Transverse colon (tissue), 4 donors: Measurements from ENCODE around the gene C12orf42.

Source experiments
- CTCF ChIP-seq, 5 experiments: fragments of 200-600 bp in 3 of 5; fragments of 450-650 bp in 2 of 5; sonication (generic) in 3 of 5; IDR thresholded peaks; 1 replicate in 2 of 5; 2 replicates in 3 of 5; pipeline ENCODE4 v1.5.1; 2016 to 2017; ENCODE audit warnings: antibody characterized with exemption in 5 of 5, inconsistent platforms in 3 of 5, mild to moderate bottlenecking in 2 of 5, moderate library complexity in 1 of 5
- EP300 ChIP-seq: sonication (generic); formaldehyde crosslinking; IDR thresholded peaks from one replicate; pipeline ENCODE4 v1.6.1; 2017; ENCODE audit warnings: antibody characterized with exemption, low read depth
- POLR2A ChIP-seq: fragments of 450-650 bp; IDR thresholded peaks from one replicate; pipeline ENCODE4 v1.6.1; 2016; ENCODE audit warnings: antibody characterized with exemption, mild to moderate bottlenecking, moderate library complexity
- POLR2AphosphoS5 ChIP-seq, 3 donors: sonication (generic); formaldehyde crosslinking; IDR thresholded peaks; one replicate each; pipeline ENCODE4 v1.6.1; 2016; ENCODE audit warnings: antibody characterized with exemption in 3 of 3

- TF ChIP-seq CTCF (IDR thresholded peaks at IDR 0.05) (no peak), POLR2A (no peak), EP300 (no peak), POLR2AphosphoS5 (IDR thresholded peaks at IDR 0.05) (no peak)
Observed at GRCh38 chr12:103505371-103506236, 9.8 kb upstream of the C12orf42 start.
